GM12878 (cell line): ENCODE data around the gene GPR31. TPM values are rescaled to one million over a fixed set of nuclear protein-coding genes. Genes with fewer than 3 reads are reported as not detected.
A peak's percentile ranks its signal among the peaks of the same experiment; 100 is the strongest.

ENCODE experiments used
- ATAC-seq: fragments of 200-7000 bp; cut with Tn5 transposase; 3 replicates; pipeline ENCODE4 v1.9.1; 2020; ENCODE audit warnings: mild to moderate bottlenecking, moderate library complexity
- BruUV-seq: library from RNA; stranded (reverse); fragments of 400-500 nt; replicated peaks from 2 replicates; lab custom pipeline; 2021; lab: Mats Ljungman, UMichigan
- CTCF ChIA-PET: fragments of 300-600 bp; sonication (Branson Sonifier 250); formaldehyde crosslinking; extraction: SDS; loops from one replicate; lab custom pipeline; 2021; ENCODE audit warnings: inconsistent platforms; lab: Yijun Ruan, JAX
- POLR2A ChIA-PET: fragments of 350-600 bp; formaldehyde crosslinking; extraction: SDS; loops from one replicate; lab custom pipeline; 2021; ENCODE audit warnings: inconsistent platforms; lab: Charles Lee
- RAD21 ChIA-PET: fragments of 300-600 bp; sonication (Branson Sonifier 250); formaldehyde crosslinking; loops from one replicate; lab custom pipeline; 2023; ENCODE audit warnings: antibody characterized with exemption; ENCODE audit not compliant: unreplicated experiment; lab: Charles Lee
- SMC1A ChIA-PET: fragments of 300-600 bp; sonication (Branson Sonifier 250); formaldehyde crosslinking; loops from one replicate; lab custom pipeline; 2023; ENCODE audit not compliant: unreplicated experiment, uncharacterized antibody; lab: Charles Lee
- DNase-seq: peaks from one replicate; pipeline ENCODE4 v3.0.0-alpha.2; 2011; ENCODE audit warnings: low read depth, low spot score
- FAIRE-seq: peaks from 3 replicates; lab custom pipeline; 2011; peaks lifted over from hg19 to GRCh38; lab: Jason Lieb, UNC
- H2AFZ ChIP-seq: 2 replicates; pipeline ENCODE4 v1.6.0; 2011; ENCODE audit warnings: low read depth, low read length, control low read depth; ENCODE audit not compliant: control insufficient read depth
- H3K27ac ChIP-seq: 2 replicates; pipeline ENCODE4 v1.5.1; 2011; ENCODE audit warnings: control low read depth; ENCODE audit not compliant: control insufficient read depth, insufficient read depth
- H3K27me3 ChIP-seq, 2 experiments: replicated peaks in 1 of 2; 2 replicates each; pipeline versions ENCODE4 v1.6.0 to v1.6.1; 2011; ENCODE audit warnings: low read length in 1 of 2; ENCODE audit not compliant: control insufficient read depth in 2 of 2, insufficient read depth in 2 of 2
- H3K36me3 ChIP-seq, 2 experiments: 2 replicates each; pipeline ENCODE4 v1.5.1; 2011; ENCODE audit warnings: low read length in 1 of 2; ENCODE audit not compliant: control insufficient read depth in 2 of 2, insufficient read depth in 2 of 2
- H3K4me1 ChIP-seq: 2 replicates; pipeline ENCODE4 v1.6.1; 2011; ENCODE audit warnings: mild to moderate bottlenecking, low read length, moderate library complexity, mixed read lengths; ENCODE audit not compliant: control insufficient read depth, insufficient read depth
- H3K4me2 ChIP-seq: 2 replicates; pipeline ENCODE4 v1.6.0; 2011; ENCODE audit warnings: control low read depth; ENCODE audit not compliant: control insufficient read depth, insufficient read depth
- H3K4me3 ChIP-seq: fragments of 200-600 bp; sonication (generic); 2 replicates; pipeline ENCODE4 v1.5.1; 2016
- H3K79me2 ChIP-seq: 2 replicates; pipeline ENCODE4 v1.6.0; 2011; ENCODE audit warnings: low read length; ENCODE audit not compliant: control insufficient read depth, insufficient read depth
- H3K9ac ChIP-seq: 2 replicates; pipeline ENCODE4 v1.8.0; 2011; ENCODE audit warnings: low read length, control low read depth, mixed read lengths; ENCODE audit not compliant: control insufficient read depth, insufficient read depth
- H3K9me3 ChIP-seq: replicated peaks from 3 replicates; pipeline ENCODE4 v1.5.1; 2011; ENCODE audit warnings: mild to moderate bottlenecking, low read length; ENCODE audit not compliant: control insufficient read depth, insufficient read depth
- H4K20me1 ChIP-seq: 2 replicates; pipeline ENCODE4 v1.6.0; 2011; ENCODE audit not compliant: control insufficient read depth, insufficient read depth
- ATF7 ChIP-seq: fragments of 450-650 bp; IDR thresholded peaks from 2 replicates; pipeline ENCODE4 v1.6.1; 2016; ENCODE audit warnings: low read depth, mild to moderate bottlenecking
- BCL11A ChIP-seq: IDR thresholded peaks from 2 replicates; pipeline ENCODE4 v1.6.1; 2011; ENCODE audit warnings: low read depth, low read length
- BCL3 ChIP-seq: IDR thresholded peaks from 2 replicates; pipeline ENCODE4 v1.6.1; 2011; ENCODE audit warnings: borderline replicate concordance, low read depth, mild to moderate bottlenecking, moderate library complexity, low read length; ENCODE audit not compliant: insufficient read depth, poor library complexity, severe bottlenecking
- BHLHE40 ChIP-seq, 2 experiments: fragments of 450-650 bp in 1 of 2; IDR thresholded peaks; 2 replicates each; pipeline ENCODE4 v1.6.1; 2011 to 2017; ENCODE audit warnings: low read depth in 2 of 2, borderline replicate concordance in 1 of 2, improper control_type of control experiment in 1 of 2, low read length in 1 of 2, mild to moderate bottlenecking in 1 of 2
- CREM ChIP-seq: IDR thresholded peaks from 2 replicates; pipeline ENCODE4 v1.6.1; 2014; ENCODE audit warnings: antibody characterized with exemption, low read depth
- CTCF ChIP-seq, 3 experiments: IDR thresholded peaks in 2 of 3; conservative IDR thresholded peaks in 1 of 3; 2 replicates each; pipeline ENCODE4 v1.5.1; 2011; ENCODE audit warnings: low read depth in 3 of 3, low read length in 3 of 3, mild to moderate bottlenecking in 3 of 3, control low read depth in 2 of 3, moderate library complexity in 2 of 3, inconsistent platforms in 1 of 3, mixed read lengths in 1 of 3; ENCODE audit not compliant: control insufficient read depth in 2 of 3, insufficient read depth in 1 of 3; ENCODE audit errors: extremely low read depth in 1 of 3
- DPF2 ChIP-seq: fragments of 450-650 bp; IDR thresholded peaks from 2 replicates; pipeline ENCODE4 v1.6.1; 2017; ENCODE audit warnings: mild to moderate bottlenecking
- EP300 ChIP-seq, 2 experiments: fragments of 150-350 bp in 1 of 2; IDR thresholded peaks; 2 replicates each; pipeline ENCODE4 v1.6.1; 2011 to 2012; ENCODE audit warnings: low read depth in 2 of 2, low read length in 2 of 2, borderline replicate concordance in 1 of 2, improper control_type of control experiment in 1 of 2, inconsistent platforms in 1 of 2; ENCODE audit not compliant: control insufficient read depth in 1 of 2
- ESRRA ChIP-seq: IDR thresholded peaks from 2 replicates; pipeline ENCODE4 v1.6.1; 2012; ENCODE audit warnings: mild to moderate bottlenecking, low read length, improper control_type of control experiment
- GABPA ChIP-seq: IDR thresholded peaks from 2 replicates; pipeline ENCODE4 v1.6.1; 2014; ENCODE audit warnings: antibody characterized with exemption, low read depth, mild to moderate bottlenecking, inconsistent platforms
- IKZF2 ChIP-seq, 2 experiments: fragments of 450-650 bp; IDR thresholded peaks; 2 replicates each; pipeline ENCODE4 v1.6.1; 2017; ENCODE audit warnings: mild to moderate bottlenecking in 2 of 2, moderate library complexity in 2 of 2
- IRF4 ChIP-seq: IDR thresholded peaks from 2 replicates; pipeline ENCODE4 v1.6.1; 2011; ENCODE audit warnings: low read depth, low read length
- JUNB ChIP-seq: IDR thresholded peaks from 2 replicates; pipeline ENCODE4 v1.6.1; 2016; ENCODE audit warnings: antibody characterized with exemption, mild to moderate bottlenecking
- NFIC ChIP-seq: IDR thresholded peaks from 2 replicates; pipeline ENCODE4 v1.6.1; 2012; ENCODE audit warnings: low read depth, mild to moderate bottlenecking, inconsistent platforms, low read length, moderate library complexity
- RCOR1 ChIP-seq: conservative IDR thresholded peaks from 2 replicates; pipeline ENCODE4 v1.6.1; 2012; ENCODE audit warnings: low read depth, low read length, improper control_type of control experiment
- SIX5 ChIP-seq: IDR thresholded peaks from 2 replicates; pipeline ENCODE4 v1.6.1; 2011; ENCODE audit warnings: mild to moderate bottlenecking, low read depth, low read length, moderate library complexity; ENCODE audit not compliant: severe bottlenecking
- SREBF2 ChIP-seq: IDR thresholded peaks from 2 replicates; pipeline ENCODE4 v1.6.1; 2012; ENCODE audit warnings: mild to moderate bottlenecking, low read length
- WGBS: methylation state at CpG from one replicate; pipeline ENCODE4 v1.1.6; 2016; ENCODE audit warnings: low lambda C conversion rate; ENCODE audit not compliant: insufficient replicate concordance, insufficient coverage; ENCODE audit errors: missing lambda C conversion rate; 5-methylcytosine and 5-hydroxymethylcytosine counted together
- in situ Hi-C: fragments of 300-500 bp; cut with MboI; formaldehyde crosslinking; loops from 9 replicates; pipeline ENCODE4 v1.14.3; 2018; ENCODE audit warnings: mixed read lengths
- intact Hi-C: fragments of 100-400 bp; cut with micrococcal nuclease; formaldehyde crosslinking; loops from one replicate; pipeline ENCODE4 v1.14.2; 2022; ENCODE audit not compliant: unreplicated experiment
- polyA plus RNA-seq, 11 experiments: library from polyadenylated mRNA; depleted of rRNA in 4 of 11; unstranded in 6 of 11; stranded (reverse) in 5 of 11; fragments of >200 nt; fragmentation: Nextera tagmentation in 4 of 11; fragmentation: Illumina TruSeq in 1 of 11; extraction: Ambion mirVana in 4 of 11; extraction: Trizol in 1 of 11; gene quantifications; 1 replicate in 1 of 11; 2 replicates in 10 of 11; pipeline versions ENCODE4 v1.2.1 to v1.2.3, GENCODE V29; 2011 to 2016; ENCODE audit warnings: inconsistent platforms in 2 of 11, missing spikeins in 2 of 11, low read depth in 1 of 11
- total RNA-seq, 4 experiments: library from RNA; depleted of rRNA in 3 of 4; stranded (reverse); fragments of >200 nt in 3 of 4; fragmentation: Illumina TruSeq in 1 of 4; extraction: Trizol in 1 of 4; gene quantifications; 2 replicates each; pipeline versions ENCODE4 v1.2.1 to v1.2.3, GENCODE V29; 2013 to 2021

GPR31 gene
- total and polyA plus RNA-seq, 10 of the 15 experiments (the other 5 are each of a cell fraction or from before 2014, with no cell fraction given): not detected

DNA sequence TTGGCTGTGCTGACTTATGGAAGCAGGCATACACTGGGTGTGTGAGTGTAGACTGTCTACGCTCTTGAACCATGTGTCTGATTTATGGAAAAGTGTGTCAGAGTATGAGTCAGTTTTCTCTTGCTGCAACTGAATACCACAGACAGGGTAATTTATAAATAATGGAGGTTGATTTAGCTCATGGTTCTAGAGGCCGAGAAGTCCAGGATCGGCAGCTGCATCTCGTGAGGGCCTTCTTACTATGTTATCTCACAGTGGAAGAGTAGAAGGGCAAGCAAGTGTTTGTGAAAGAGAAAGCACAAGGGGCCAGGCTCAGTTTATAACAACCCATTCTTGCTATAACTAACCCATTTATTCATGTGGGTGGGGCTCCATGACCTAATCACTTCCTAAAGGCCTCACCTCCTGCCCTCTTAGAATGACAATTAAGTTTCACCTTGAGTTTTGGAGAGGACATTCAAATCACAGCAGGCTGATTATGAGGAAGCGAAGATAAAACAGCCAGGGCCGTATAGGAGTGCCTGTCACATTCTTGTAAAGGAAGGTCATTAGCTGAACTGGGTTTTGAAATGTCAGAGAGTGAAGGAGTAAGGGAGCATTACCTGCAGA lies 6.7 kb downstream of the GPR31 start:
- H3K36me3 ChIP-seq: no peaks in the 10 kb centered on the region
- POLR2A ChIA-PET: interaction anchor here (1.0 to 3.6 kb wide), 9 partner anchors 13 to 195 kb away, joined by 3 to 22 read pairs (median 4); partner anchors contain the start of genes CCR6, CEP43 and RNASET2
- RAD21 ChIA-PET: interaction anchor here (1.0 to 3.3 kb wide), 13 partner anchors 10 to 376 kb away, joined by 3 to 22 read pairs (median 6); partner anchors contain the start of genes CCR6, CEP43 and RNASET2
- H3K9ac ChIP-seq: no peak overlapping the region; the same call in 1 of the 2 replicates
- no peaks in the 10 kb centered on the region for H3K79me2 ChIP-seq
- 25% methylated on average over 6 of the region's 6 CpGs for WGBS
- H3K4me1 ChIP-seq: peaks cover 30% of the 10 kb centered on the region
- in situ Hi-C loops (no loop called here), intact Hi-C loops (loop anchor here (1.0 to 10.0 kb wide), 4 partner anchors 20 to 806 kb away; partner anchors contain the start of genes CCR6 and SFT2D1)
- no peak overlapping the region; the same call in 1 of the 2 replicates for H2AFZ ChIP-seq
- CTCF ChIA-PET: interaction anchor here (0.8 to 5.1 kb wide), 9 partner anchors 9 to 197 kb away, joined by 4 to 35 read pairs (median 5); partner anchors contain the start of genes CCR6 and CEP43
- H3K4me3 ChIP-seq: peak overlapping the region; percentile 28; the same call in 1 of the 2 replicates
- ATAC-seq (peak; percentile 68), DNase-seq (peak; percentile 86), FAIRE-seq (peak; percentile 86)
- H3K9me3 ChIP-seq: no peaks in the 10 kb centered on the region
- SMC1A ChIA-PET: interaction anchor here (0.9 to 3.7 kb wide), 11 partner anchors 10 to 376 kb away, joined by 3 to 36 read pairs (median 8); partner anchors contain the start of gene CCR6
- H3K27ac ChIP-seq: peak overlapping the region; percentile 72
- no TSS peak for BruUV-seq
- peak overlapping the region; percentile 82 for H3K4me2 ChIP-seq
- H3K27me3 ChIP-seq: no peaks in the 10 kb centered on the region; a peak in 1 of 4 replicates
- no peaks in the 10 kb centered on the region for H4K20me1 ChIP-seq
- TF ChIP-seq RCOR1 (0 out of 2 replicates have a peak, but pooled peaks have one; percentile 56), ATF7 (peak; percentile 89), JUNB (peak; percentile 95), BCL3 (peak; percentile 7), SIX5 (no peak), CREM (peak; percentile 80), DPF2 (peak; percentile 38; the same call in 1 of the 2 replicates), SREBF2 (no peak), IKZF2 (IDR thresholded peaks at IDR 0.05) (peak; percentile 29 to 54; a peak in 3 of 4 replicates), GABPA (peak; percentile 55; the same call in 1 of the 2 replicates), NFIC (peak; percentile 76), ESRRA (peak; percentile 98), BHLHE40 (IDR thresholded peaks at IDR 0.05; ENCODE audit: borderline replicate concordance in 1 of 2, low read depth in 2 of 2, low read length in 1 of 2) (peak; percentile 24 to 52; a peak in 2 of 4 replicates), BCL11A (peak; percentile 83), IRF4 (0 out of 2 replicates have a peak, but pooled peaks have one; percentile 50), CTCF (IDR thresholded peaks at IDR 0.05 in 2 of 3, conservative IDR thresholded peaks at IDR 0.05 in 1 of 3; ENCODE audit: control insufficient read depth in 2 of 3, extremely low read depth in 1 of 3, insufficient read depth in 1 of 3, low read depth in 3 of 3, low read length in 3 of 3) (no peak), EP300 (IDR thresholded peaks at IDR 0.05; ENCODE audit: borderline replicate concordance in 1 of 2, control insufficient read depth in 1 of 2, low read depth in 2 of 2, low read length in 2 of 2) (peak; percentile 52 to 57; a peak in 3 of 4 replicates)
